HG03432 (cell line): ENCODE measurements around the gene CIB1.
"Not testable (repeated sequence)": the region's sequence is repeated elsewhere in the genome, so short reads cannot be mapped to it uniquely, and the experiment has no call there.

Experiments
- ATAC-seq: cut with Tn5 transposase; IDR thresholded peaks from one replicate; pipeline ENCODE4 v1.9.1; 2021; ENCODE audit warnings: mild to moderate bottlenecking, moderate library complexity; ENCODE audit not compliant: unreplicated experiment

CIB1 gene

GRCh38 chr15:90201130-90201943 lies 32.4 kb downstream of the CIB1 start, which contains the start of gene SEMA4B:
Gene SEMA4B (plus strand): TSS chr15:90201330. CDS start chr15:90201579, 249 bp downstream.
- peak; percentile 85 for ATAC-seq

DNA sequence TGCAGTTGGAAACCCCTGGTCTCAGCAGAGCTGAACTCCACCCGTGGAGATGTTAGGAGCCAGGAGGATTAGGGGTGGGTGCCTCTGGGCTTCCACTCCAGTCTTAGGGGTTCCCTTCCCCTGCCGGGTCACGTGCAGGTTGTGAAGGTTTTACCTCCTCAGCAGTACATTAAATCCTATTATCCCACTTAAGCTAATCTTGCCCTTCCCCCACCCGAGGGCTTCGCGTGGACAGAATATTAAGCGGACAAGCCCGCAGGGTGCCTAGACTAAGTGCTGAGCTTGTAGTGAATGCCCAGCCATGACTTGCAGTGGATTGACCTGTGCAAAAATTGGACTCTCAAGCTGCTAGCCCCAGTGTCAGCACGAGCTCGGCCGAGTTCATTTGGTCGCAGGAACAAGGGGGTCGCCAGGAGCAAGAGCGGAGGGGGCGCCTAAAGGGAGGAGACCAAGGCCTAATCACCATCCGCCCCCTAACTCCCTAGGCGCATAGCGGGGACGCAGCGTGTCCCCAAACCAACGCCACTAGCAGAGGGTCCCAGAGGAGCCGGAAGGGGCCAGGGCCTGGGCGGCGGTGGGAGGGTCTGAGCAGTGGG lies 33.1 kb downstream of the CIB1 start:
- ATAC-seq, result no peak

- no peak for ATAC-seq
These were observed 39.1 kb downstream of the CIB1 start for GRCh38 chr15:90194655-90195054.

DNA sequence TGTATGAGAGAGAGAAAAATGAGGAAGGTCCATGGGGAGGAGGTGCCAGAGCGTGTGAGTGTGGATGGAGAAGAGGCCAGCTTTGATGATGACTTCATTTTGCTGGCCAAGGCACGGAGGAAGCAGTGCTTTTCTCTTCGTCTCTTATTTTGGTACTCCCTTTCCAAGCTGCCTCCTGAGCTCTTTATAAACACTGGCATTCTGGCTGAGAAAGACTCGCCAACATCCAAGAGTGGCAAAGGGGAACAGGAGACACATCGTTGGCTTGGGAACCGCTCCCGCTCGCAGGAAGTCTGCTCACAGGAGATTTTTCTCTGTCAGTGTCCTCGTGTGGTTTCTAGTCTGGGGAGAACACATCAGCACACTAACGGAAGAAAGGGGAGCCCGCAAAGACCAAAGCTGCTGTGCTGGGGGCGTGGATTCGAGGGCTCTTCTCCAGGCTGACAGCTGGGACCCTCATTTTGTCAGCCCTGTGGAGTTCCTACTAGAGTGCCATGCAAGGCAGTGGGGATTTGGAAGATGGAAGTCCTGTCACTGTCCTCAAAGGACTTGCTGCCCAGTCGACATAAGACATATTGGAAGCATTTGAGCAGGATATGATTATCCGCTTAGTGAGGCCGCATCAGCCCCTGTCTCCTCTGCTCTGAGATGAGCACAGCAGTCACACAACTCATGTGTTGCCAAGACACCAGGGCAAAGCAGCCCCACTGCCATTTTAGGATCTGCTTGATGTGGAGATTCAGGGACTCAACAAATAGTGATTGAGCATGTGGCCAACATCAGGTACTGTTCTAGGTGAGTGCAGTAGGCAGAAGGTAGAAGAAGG lies 40.6 kb downstream of the CIB1 start:
- no peak for ATAC-seq

- ATAC-seq, result peak; percentile 72
These were observed 41.8 kb downstream of the CIB1 start for GRCh38 chr15:90191794-90192509.

DNA sequence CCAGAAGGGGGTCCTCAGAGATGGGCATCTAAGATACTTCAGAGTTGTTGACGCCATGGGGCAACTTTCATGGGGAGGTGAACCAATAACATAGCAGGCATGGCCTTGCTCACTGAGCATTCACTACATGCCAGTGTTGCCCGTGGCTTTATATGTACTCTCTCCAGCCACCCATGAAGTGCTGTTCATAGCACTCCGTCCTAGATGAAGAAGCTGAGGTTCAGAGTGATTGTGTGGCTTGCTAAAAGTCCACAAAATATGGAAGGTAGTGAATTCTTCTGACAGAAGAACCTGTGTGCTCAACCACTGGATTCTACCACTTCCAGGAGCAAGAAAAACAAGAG lies 42.4 kb downstream of the CIB1 start:
- ATAC-seq, result peak; percentile 26

- ATAC-seq, result peak; percentile 56
These were observed 43.0 kb downstream of the CIB1 start for GRCh38 chr15:90190606-90191343.

DNA sequence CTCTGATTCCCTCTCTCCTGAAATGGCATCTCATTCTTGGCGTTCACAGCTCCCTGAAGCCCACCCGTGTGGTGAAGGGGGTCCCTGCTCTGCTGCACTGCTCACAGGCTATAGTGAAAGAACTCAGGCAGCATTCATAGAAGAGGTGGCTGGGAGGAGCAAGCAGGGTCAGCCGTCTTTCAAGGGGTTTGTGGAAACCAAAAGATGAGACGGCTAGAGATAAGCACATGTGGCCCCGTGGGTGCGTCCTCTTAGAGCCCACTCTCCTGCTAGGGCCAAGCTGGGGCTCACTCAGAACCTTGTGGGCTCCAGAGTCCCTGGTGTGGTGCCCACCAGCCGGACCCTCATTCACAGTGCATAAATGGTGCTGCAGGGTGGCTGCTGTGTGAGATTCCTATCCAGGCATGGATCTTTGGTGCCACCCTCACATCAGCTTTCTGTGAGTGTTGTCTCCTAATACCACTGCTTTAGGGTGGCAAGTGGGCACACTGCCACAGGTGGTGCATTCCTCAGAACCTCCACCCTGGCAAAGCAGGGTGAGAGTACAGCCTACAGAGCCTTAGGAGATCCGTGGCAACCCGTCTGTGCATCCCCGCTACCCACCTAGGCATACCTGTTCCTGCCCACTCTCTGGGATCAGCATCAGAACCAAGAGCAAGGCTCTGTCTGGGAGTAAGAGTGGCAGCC lies 43.8 kb downstream of the CIB1 start:
- no peak for ATAC-seq

DNA sequence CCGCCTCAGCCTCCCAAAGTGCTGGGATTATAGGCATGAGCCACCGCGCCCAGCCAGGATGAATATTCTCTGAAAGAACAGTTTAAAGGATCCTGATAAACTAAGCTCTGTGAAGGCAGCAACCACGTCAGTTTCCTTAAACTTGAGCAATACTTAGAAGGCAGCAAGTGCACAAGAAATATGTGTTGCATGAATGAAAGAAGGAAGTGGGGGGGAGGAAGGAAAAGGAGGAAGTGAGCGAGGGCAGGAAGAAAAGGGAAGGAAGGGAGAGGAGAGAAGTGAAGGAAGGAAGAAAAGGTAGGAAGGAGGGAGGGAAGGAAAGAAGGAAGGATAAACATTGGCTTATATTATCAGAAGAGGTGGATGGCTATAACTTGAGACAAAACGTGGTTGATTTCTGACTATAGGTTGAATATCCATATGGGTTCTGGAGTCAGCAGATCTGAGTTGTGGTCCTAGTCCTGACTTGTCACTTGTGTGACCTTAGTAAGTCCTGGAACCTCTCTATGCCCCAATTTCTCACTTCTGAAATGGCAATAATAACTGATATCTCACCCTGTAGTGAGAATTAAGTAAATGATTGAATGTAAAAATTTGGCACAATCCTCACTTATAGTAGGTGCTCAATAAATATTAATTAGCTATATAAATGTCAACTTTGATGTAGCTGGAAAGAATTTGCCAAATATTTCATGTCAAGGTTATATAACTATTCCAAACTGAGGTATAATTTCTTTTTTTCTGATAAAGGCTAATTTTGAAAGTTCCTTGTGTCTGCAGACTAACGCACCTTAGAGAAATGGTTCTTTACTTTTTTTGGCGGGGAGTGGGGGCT lies 44.6 kb downstream of the CIB1 start:
- no peak for ATAC-seq

DNA sequence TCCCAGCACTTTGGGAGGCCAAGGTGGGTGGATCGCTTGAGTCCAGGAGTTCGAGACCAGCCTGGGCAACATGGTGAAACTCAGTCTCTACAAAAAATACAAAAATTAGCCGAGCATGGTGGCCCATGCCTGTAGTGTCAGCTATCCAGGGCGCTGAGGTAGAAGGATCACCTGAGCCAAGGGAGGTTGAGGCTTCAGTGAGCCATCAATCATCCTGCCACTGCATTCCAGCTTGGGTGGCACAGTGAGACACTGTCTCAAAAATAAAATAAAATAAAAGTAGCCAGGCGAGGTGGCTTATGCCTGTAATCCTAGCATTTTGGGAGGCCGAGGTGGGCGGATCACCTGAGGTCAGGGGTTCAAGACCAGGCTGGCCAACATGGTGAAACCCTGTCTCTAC lies 45.7 kb downstream of the CIB1 start:
- ATAC-seq, result not testable (repeated sequence)

- no peak for ATAC-seq
These were observed 46.4 kb downstream of the CIB1 start for GRCh38 chr15:90187257-90187868.

DNA sequence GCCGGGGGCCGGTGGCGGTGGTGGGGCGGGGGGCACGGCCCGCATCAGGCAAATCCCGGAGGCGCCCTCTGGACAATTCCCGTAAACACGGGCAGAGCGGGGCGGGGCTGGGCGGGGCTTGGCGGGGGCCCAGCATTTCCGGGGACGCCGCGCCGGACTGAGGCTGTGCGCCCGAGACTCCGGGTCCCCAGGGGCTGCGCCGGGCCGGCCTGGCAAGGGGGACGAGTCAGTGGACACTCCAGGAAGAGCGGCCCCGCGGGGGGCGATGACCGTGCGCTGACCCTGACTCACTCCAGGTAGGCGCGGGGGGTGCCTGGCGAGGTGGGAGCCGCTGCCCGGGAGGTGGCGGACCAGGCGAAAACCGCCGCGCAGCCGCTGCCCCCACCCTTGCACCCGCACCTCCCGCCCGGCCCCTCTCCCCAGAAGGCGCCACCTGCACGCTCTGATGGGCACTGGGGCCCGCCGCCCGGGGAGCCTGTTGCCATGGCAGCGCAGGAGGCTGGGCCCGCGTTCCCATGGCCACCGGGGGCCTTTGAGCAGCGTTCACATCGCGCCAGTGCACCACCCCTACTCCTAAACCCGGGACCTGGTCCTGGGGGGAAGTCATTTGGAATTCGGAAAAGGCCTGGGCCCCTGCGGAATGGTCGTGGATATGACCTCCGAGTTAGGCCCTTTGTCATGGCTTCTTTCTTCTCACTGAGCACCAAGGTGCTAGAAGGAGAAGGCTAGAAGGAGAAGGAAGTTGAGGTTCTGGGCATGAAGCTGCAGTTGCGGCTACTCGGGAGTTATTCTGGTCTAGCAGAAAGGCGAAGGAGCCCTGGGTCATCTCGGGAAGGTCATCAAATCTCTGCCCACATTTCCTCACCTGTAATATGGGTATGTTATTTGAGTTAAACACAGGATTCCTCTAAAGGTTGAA lies 48.7 kb downstream of the CIB1 start:
- peak; percentile 76 for ATAC-seq

GRCh38 chr15:90184119-90184785 lies 49.5 kb downstream of the CIB1 start:
- ATAC-seq, result peak; percentile 59

- ATAC-seq, result no peak
These were observed 52.0 kb downstream of the CIB1 start for GRCh38 chr15:90181776-90182175.
